DND-41 (cell line): ENCODE results near the gene MAP2K5.

Experiments used
- EZH2 ChIP-seq: IDR thresholded peaks from 3 replicates; pipeline ENCODE4 v1.6.1; 2012; ENCODE audit warnings: borderline replicate concordance, low read depth, mild to moderate bottlenecking, moderate library complexity, low read length, inconsistent platforms; ENCODE audit not compliant: severe bottlenecking
- TF ChIP-seq, protein P1 (sequence below): IDR thresholded peaks from 2 replicates; pipeline ENCODE4 v1.5.1; 2012; ENCODE audit warnings: borderline replicate concordance, low read length, moderate library complexity, mild to moderate bottlenecking; ENCODE audit not compliant: poor library complexity, severe bottlenecking; ENCODE audit errors: extremely low read depth

- TF ChIP-seq, protein P1, sequence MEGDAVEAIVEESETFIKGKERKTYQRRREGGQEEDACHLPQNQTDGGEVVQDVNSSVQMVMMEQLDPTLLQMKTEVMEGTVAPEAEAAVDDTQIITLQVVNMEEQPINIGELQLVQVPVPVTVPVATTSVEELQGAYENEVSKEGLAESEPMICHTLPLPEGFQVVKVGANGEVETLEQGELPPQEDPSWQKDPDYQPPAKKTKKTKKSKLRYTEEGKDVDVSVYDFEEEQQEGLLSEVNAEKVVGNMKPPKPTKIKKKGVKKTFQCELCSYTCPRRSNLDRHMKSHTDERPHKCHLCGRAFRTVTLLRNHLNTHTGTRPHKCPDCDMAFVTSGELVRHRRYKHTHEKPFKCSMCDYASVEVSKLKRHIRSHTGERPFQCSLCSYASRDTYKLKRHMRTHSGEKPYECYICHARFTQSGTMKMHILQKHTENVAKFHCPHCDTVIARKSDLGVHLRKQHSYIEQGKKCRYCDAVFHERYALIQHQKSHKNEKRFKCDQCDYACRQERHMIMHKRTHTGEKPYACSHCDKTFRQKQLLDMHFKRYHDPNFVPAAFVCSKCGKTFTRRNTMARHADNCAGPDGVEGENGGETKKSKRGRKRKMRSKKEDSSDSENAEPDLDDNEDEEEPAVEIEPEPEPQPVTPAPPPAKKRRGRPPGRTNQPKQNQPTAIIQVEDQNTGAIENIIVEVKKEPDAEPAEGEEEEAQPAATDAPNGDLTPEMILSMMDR: no peak
- no peak for TF ChIP-seq EZH2
Measured at GRCh38 chr15:67569668-67570067, 27.2 kb downstream of the MAP2K5 start.
